Transverse colon (tissue), 4 donors: Measurements from ENCODE around the gene SLC6A1. TPM values are rescaled to one million over a fixed set of nuclear protein-coding genes. Genes with fewer than 3 reads are reported as not detected.

ENCODE experiments used
- DNase-seq: peaks from one replicate; pipeline ENCODE4 v3.0.0-alpha.2; 2019
- H3K27ac ChIP-seq, 4 donors: fragments of 200-600 bp; sonication (generic); 2 replicates each; pipeline ENCODE4 v1.5.1; 2016 to 2018; ENCODE audit warnings: inconsistent platforms in 4 of 4
- H3K27me3 ChIP-seq: fragments of 200-600 bp; sonication (generic); 2 replicates; pipeline ENCODE4 v1.5.1; 2017; ENCODE audit warnings: inconsistent platforms
- H3K36me3 ChIP-seq, 4 donors: fragments of 200-600 bp; sonication (generic); 2 replicates each; pipeline ENCODE4 v1.5.1; 2017 to 2019; ENCODE audit warnings: inconsistent platforms in 4 of 4
- H3K4me1 ChIP-seq, 4 donors: fragments of 200-600 bp; sonication (generic); 2 replicates each; pipeline ENCODE4 v1.5.1; 2017 to 2020; ENCODE audit warnings: inconsistent platforms in 4 of 4
- H3K4me3 ChIP-seq, 4 donors: fragments of 200-600 bp; sonication (generic); 1 replicate in 1 of 4; 2 replicates in 3 of 4; pipeline versions ENCODE4 v1.5.1 to v1.6.1; 2017 to 2019; ENCODE audit warnings: inconsistent platforms in 4 of 4
- H3K9me3 ChIP-seq, 2 donors: fragments of 200-600 bp; sonication (generic); 2 replicates each; pipeline ENCODE4 v1.5.1; 2017 to 2019; ENCODE audit warnings: inconsistent platforms in 2 of 2
- EP300 ChIP-seq: sonication (generic); formaldehyde crosslinking; IDR thresholded peaks from one replicate; pipeline ENCODE4 v1.6.1; 2017; ENCODE audit warnings: antibody characterized with exemption, low read depth
- POLR2A ChIP-seq: fragments of 450-650 bp; IDR thresholded peaks from one replicate; pipeline ENCODE4 v1.6.1; 2016; ENCODE audit warnings: antibody characterized with exemption, mild to moderate bottlenecking, moderate library complexity
- POLR2AphosphoS5 ChIP-seq, 3 donors: sonication (generic); formaldehyde crosslinking; IDR thresholded peaks; one replicate each; pipeline ENCODE4 v1.6.1; 2016; ENCODE audit warnings: antibody characterized with exemption in 3 of 3
- WGBS, 2 donors: methylation state at CpG; one replicate each; pipeline ENCODE4 v1.1.5; 2018; ENCODE audit warnings: low coverage in 1 of 2; 5-methylcytosine and 5-hydroxymethylcytosine counted together
- in situ Hi-C, 4 donors: fragments of 200-750 bp; cut with MboI; loops; one replicate each; pipeline versions ENCODE4 v1.15.0 to v1.15.1; 2017; ENCODE audit warnings: low sequenced_read_pairs in 3 of 4, low pct_ligation_motif_present in 1 of 4, low pct_unique_long_range_greater_than_20kb in 1 of 4
- intact Hi-C: fragments of 100-400 bp; cut with DNase I; formaldehyde crosslinking; loops from one replicate; pipeline ENCODE4 v1.15.1; 2023; ENCODE audit warnings: low total_unique reads
- total RNA-seq, 4 donors: library from RNA; depleted of rRNA; stranded (reverse); fragments of >200 nt; gene quantifications; one replicate each; pipeline ENCODE4 v1.1.0, GENCODE V29; 2016
- TF ChIP-seq, protein P1 (sequence below), 5 experiments: fragments of 200-600 bp in 3 of 5; fragments of 450-650 bp in 2 of 5; sonication (generic) in 3 of 5; IDR thresholded peaks; 1 replicate in 2 of 5; 2 replicates in 3 of 5; pipeline ENCODE4 v1.5.1; 2016 to 2017; ENCODE audit warnings: antibody characterized with exemption in 5 of 5, inconsistent platforms in 3 of 5, mild to moderate bottlenecking in 2 of 5, moderate library complexity in 1 of 5

The SLC6A1 gene
- total RNA-seq, 4 donors from 2014 or later: 0.20 to 0.55 (median 0.48) TPM; not detected in 1

DNA sequence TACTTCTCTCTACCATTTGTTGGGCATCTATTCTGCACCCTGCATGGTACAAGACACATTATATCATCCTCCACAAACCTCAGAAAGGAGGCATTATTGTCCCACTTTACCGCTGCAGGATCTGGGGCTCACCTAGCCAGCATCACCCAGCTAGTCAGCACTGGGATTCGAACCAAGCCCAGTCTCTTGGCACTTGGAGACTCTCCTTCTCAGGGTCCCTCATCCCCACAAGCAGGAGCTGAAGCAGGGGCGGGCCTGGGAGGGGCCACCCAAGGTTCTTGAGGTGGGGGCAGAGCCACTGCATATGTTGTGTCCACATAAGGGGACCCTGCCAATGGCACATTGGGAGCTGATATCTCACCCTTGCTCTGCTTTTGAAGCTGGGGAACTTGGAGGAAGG, 41.3 kb downstream of the SLC6A1 start:
- TF ChIP-seq POLR2AphosphoS5 (IDR thresholded peaks at IDR 0.05) (no peak), EP300 (no peak), POLR2A (no peak)
- TF ChIP-seq, protein P1, sequence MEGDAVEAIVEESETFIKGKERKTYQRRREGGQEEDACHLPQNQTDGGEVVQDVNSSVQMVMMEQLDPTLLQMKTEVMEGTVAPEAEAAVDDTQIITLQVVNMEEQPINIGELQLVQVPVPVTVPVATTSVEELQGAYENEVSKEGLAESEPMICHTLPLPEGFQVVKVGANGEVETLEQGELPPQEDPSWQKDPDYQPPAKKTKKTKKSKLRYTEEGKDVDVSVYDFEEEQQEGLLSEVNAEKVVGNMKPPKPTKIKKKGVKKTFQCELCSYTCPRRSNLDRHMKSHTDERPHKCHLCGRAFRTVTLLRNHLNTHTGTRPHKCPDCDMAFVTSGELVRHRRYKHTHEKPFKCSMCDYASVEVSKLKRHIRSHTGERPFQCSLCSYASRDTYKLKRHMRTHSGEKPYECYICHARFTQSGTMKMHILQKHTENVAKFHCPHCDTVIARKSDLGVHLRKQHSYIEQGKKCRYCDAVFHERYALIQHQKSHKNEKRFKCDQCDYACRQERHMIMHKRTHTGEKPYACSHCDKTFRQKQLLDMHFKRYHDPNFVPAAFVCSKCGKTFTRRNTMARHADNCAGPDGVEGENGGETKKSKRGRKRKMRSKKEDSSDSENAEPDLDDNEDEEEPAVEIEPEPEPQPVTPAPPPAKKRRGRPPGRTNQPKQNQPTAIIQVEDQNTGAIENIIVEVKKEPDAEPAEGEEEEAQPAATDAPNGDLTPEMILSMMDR (IDR thresholded peaks at IDR 0.05): no peak
- Histone ChIP-seq H3K9me3 (no peaks in the 10 kb centered on the region), H3K27ac (no peak overlapping the region), H3K27me3 (peaks cover 8% of the 10 kb centered on the region), H3K36me3 (no peaks in the 10 kb centered on the region), H3K4me3 (no peak overlapping the region), H3K4me1 (no peaks in the 10 kb centered on the region)
- in situ Hi-C loops: no loop called here
- no peak for DNase-seq
- 77% methylated on average over 3 of the region's 3 CpGs; no CpG with 5 or more reads in 1 of the 2 donors for WGBS, 2 donors
- intact Hi-C loops: no loop called here

DNA sequence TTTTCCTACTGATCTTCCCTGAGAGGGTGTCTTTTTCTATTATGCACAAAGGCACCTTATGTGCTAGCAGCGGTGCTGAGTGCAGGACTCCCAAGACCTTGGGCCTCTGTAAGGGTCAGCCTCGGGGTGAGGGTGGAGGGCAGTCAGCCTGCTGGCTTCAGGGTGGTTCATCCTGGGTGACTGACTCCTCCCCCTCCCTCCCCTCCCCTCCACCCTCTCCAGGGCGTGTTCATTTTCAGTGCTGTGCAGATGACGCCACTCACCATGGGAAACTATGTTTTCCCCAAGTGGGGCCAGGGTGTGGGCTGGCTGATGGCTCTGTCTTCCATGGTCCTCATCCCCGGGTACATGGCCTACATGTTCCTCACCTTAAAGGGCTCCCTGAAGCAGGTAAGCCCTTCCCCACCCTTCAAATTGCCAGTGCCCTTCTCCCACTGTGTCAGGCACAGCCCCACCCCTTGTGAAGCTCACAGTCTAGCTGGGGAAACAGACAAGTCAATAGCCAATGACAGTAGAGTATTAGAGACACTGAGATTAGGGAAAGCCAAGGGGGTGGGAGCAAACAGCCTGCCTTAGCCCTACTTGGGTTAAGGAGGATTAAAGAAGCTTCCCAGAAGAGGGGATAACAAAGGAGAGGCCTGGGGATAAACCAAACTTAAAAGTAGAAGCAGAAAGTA, 41.9 kb downstream of the SLC6A1 start:
- DNase-seq: no peak
- H3K9me3 ChIP-seq: no peaks in the 10 kb centered on the region
- WGBS, 2 donors: 52% methylated on average over 5 of the region's 5 CpGs; no CpG with 5 or more reads in 1 of the 2 donors
- intact Hi-C loops (no loop called here), in situ Hi-C loops (no loop called here)
- no peak for TF ChIP-seq POLR2AphosphoS5 (IDR thresholded peaks at IDR 0.05)
- no peak for TF ChIP-seq EP300
- TF ChIP-seq POLR2A: no peak
- TF ChIP-seq, protein P1 (IDR thresholded peaks at IDR 0.05): no peak
- no peak overlapping the region for H3K4me3 ChIP-seq
- no peaks in the 10 kb centered on the region for H3K36me3 ChIP-seq
- no peaks in the 10 kb centered on the region for H3K4me1 ChIP-seq
- no peak overlapping the region for H3K27ac ChIP-seq
- H3K27me3 ChIP-seq: peaks cover 13% of the 10 kb centered on the region

DNA sequence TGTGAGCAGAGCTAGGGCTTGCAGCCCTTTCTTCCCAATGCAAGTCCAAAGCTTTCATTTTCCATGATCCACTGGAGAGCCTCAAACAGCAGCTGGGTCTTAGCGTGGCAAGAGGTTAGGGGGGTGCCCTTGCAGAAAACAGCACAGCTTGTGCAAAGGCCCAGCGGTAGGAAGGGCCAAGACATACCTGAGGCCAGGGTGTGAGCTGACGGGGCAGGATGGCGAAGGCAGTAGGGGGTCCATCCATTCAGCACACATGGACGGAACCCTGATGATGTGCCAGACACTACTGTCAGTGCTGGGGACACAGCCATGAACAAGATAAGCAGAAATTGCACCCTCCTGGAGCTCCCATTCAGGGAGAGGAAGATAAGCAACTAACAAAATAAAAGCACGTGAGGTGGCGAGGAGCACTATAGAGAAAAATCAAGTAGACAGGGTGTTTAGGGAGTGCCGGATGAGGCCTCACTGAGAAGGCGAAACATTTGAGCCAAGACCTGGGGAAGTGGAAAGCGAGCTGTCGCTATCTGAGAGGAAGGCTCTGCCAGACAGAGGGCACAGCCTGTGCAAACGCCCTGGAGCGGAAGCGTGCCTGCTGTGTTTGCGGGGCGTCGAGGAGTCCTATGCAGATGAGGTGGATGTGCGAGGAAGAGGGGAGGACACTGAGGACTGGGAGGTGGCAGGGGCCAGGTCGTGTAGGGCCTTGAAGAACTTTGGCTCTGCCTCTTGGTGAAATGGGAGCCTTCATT, 43.4 kb downstream of the SLC6A1 start:
- Histone ChIP-seq H3K4me3 (no peak overlapping the region), H3K9me3 (no peaks in the 10 kb centered on the region), H3K36me3 (no peaks in the 10 kb centered on the region), H3K4me1 (no peaks in the 10 kb centered on the region), H3K27me3 (peaks cover 26% of the 10 kb centered on the region), H3K27ac (no peak overlapping the region)
- in situ Hi-C loops (no loop called here), intact Hi-C loops (no loop called here)
- TF ChIP-seq POLR2AphosphoS5 (IDR thresholded peaks at IDR 0.05) (no peak), POLR2A (no peak), EP300 (no peak)
- TF ChIP-seq, protein P1 (IDR thresholded peaks at IDR 0.05): no peak
- DNase-seq: no peak
- 80 to 91% methylated on average over 9 to 19 of the region's 19 CpGs for WGBS, 2 donors

- H3K4me3 ChIP-seq: no peak overlapping the region
- no peak overlapping the region for H3K27ac ChIP-seq
- intact Hi-C loops: no loop called here
- no peak for DNase-seq
- WGBS, 2 donors: 64% methylated on average over 24 of the region's 24 CpGs; no CpG with 5 or more reads in 1 of the 2 donors
- H3K4me1 ChIP-seq: no peaks in the 10 kb centered on the region
- H3K9me3 ChIP-seq: no peaks in the 10 kb centered on the region
- H3K27me3 ChIP-seq: peaks cover 26% of the 10 kb centered on the region
- TF ChIP-seq EP300 (no peak), POLR2A (no peak), POLR2AphosphoS5 (IDR thresholded peaks at IDR 0.05) (no peak)
- TF ChIP-seq, protein P1 (IDR thresholded peaks at IDR 0.05): no peak
- in situ Hi-C loops: no loop called here
- no peaks in the 10 kb centered on the region for H3K36me3 ChIP-seq
Observed at GRCh38 chr3:11037241-11037873, 44.8 kb downstream of the SLC6A1 start.
